Thyroid gland (tissue), 4 donors: ENCODE results near the gene RAET1E.

Experiments used
- POLR2A ChIP-seq, 2 donors: fragments of 450-650 bp; IDR thresholded peaks; one replicate each; pipeline ENCODE4 v1.6.1; 2017; ENCODE audit warnings: antibody characterized with exemption in 2 of 2, mild to moderate bottlenecking in 2 of 2, moderate library complexity in 1 of 2
- TF ChIP-seq, protein P1 (sequence below), 6 experiments: fragments of 200-600 bp in 3 of 6; fragments of 450-650 bp in 3 of 6; sonication (generic) in 3 of 6; IDR thresholded peaks; one replicate each; pipeline ENCODE4 v1.5.1; 2016 to 2019; ENCODE audit warnings: antibody characterized with exemption in 6 of 6, mild to moderate bottlenecking in 2 of 6, inconsistent platforms in 1 of 6, moderate library complexity in 1 of 6

GRCh38 chr6:149889326-149889725 is 8.6 kb downstream of the RAET1E start:
- TF ChIP-seq, protein P1, sequence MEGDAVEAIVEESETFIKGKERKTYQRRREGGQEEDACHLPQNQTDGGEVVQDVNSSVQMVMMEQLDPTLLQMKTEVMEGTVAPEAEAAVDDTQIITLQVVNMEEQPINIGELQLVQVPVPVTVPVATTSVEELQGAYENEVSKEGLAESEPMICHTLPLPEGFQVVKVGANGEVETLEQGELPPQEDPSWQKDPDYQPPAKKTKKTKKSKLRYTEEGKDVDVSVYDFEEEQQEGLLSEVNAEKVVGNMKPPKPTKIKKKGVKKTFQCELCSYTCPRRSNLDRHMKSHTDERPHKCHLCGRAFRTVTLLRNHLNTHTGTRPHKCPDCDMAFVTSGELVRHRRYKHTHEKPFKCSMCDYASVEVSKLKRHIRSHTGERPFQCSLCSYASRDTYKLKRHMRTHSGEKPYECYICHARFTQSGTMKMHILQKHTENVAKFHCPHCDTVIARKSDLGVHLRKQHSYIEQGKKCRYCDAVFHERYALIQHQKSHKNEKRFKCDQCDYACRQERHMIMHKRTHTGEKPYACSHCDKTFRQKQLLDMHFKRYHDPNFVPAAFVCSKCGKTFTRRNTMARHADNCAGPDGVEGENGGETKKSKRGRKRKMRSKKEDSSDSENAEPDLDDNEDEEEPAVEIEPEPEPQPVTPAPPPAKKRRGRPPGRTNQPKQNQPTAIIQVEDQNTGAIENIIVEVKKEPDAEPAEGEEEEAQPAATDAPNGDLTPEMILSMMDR (IDR thresholded peaks at IDR 0.05), result no peak
- TF ChIP-seq POLR2A (IDR thresholded peaks at IDR 0.05), result no peak
